DMS53 (cell line): Measurements from ENCODE around the gene REXO1.
"Not testable (repeated sequence)": the region's sequence is repeated elsewhere in the genome, so short reads cannot be mapped to it uniquely, and the experiment has no call there.

Experiments used
- DNase-seq: peaks from one replicate; lab custom pipeline; 2025; lab: John Stamatoyannopoulos, UW

REXO1 gene

GRCh38 chr19:1848399-1849131, at the start of gene REXO1:
TSS of gene REXO1 (minus strand) at chr19:1848483. CDS start at chr19:1848358, 125 bp downstream.
- DNase-seq, result peak; percentile 93

- DNase-seq, result no peak
Observed at GRCh38 chr19:1896508-1896907, 48.2 kb upstream of the REXO1 start.

GRCh38 chr19:1893791-1894190, 45.5 kb upstream of the REXO1 start:
- DNase-seq, result no peak

GRCh38 chr19:1889907-1890306, 41.6 kb upstream of the REXO1 start:
- DNase-seq, result no peak

GRCh38 chr19:1888385-1888784, 40.1 kb upstream of the REXO1 start:
- DNase-seq, result no peak

GRCh38 chr19:1886360-1886759, 38.1 kb upstream of the REXO1 start:
- not testable (repeated sequence) for DNase-seq

GRCh38 chr19:1885398-1886119, 37.3 kb upstream of the REXO1 start, which contains the start of gene ABHD17A:
TSS of gene ABHD17A (minus strand) at chr19:1885496. CDS start at chr19:1881566, 3,930 bp downstream.
- peak; percentile 95 for DNase-seq

- DNase-seq, result peak; percentile 46
Observed at GRCh38 chr19:1884719-1885334, 36.5 kb upstream of the REXO1 start.

- DNase-seq, result no peak
Observed at GRCh38 chr19:1884291-1884718, 36.0 kb upstream of the REXO1 start.

- no peak for DNase-seq
Observed at GRCh38 chr19:1883784-1884183, 35.5 kb upstream of the REXO1 start.

GRCh38 chr19:1882786-1883692, 34.8 kb upstream of the REXO1 start:
- DNase-seq, result no peak

GRCh38 chr19:1882089-1882785, 34.0 kb upstream of the REXO1 start:
- no peak for DNase-seq

- not testable (repeated sequence) for DNase-seq
Observed at GRCh38 chr19:1881393-1882088, 33.3 kb upstream of the REXO1 start.

GRCh38 chr19:1880611-1881392, 32.5 kb upstream of the REXO1 start:
- DNase-seq, result no peak

GRCh38 chr19:1879982-1880381, 31.7 kb upstream of the REXO1 start:
- not testable (repeated sequence) for DNase-seq

GRCh38 chr19:1878583-1878982, 30.3 kb upstream of the REXO1 start:
- DNase-seq, result not testable (repeated sequence)

- DNase-seq, result not testable (repeated sequence)
Observed at GRCh38 chr19:1877280-1877660, 29.0 kb upstream of the REXO1 start.

GRCh38 chr19:1876496-1877279, 28.4 kb upstream of the REXO1 start:
- DNase-seq, result not testable (repeated sequence)
